IPS-NIHi11 (cell line): ENCODE measurements around the gene MLST8.

Source experiments
- DNase-seq: peaks from one replicate; pipeline ENCODE4 v3.0.0; 2012; ENCODE audit warnings: mixed read lengths, low spot score

The MLST8 gene

GRCh38 chr16:2205104-2205966 lies at the start of gene MLST8:
Gene MLST8 (plus strand): TSS chr16:2205454. CDS start chr16:2206086, 632 bp downstream.
- DNase-seq, result peak; percentile 96

- DNase-seq, result no peak
Observed at GRCh38 chr16:2155977-2156848, 49.0 kb upstream of the MLST8 start.

GRCh38 chr16:2156849-2157224 lies 48.4 kb upstream of the MLST8 start:
- DNase-seq, result no peak

- DNase-seq, result no peak
Observed at GRCh38 chr16:2157480-2158261, 47.6 kb upstream of the MLST8 start.

- DNase-seq, result no peak
Observed at GRCh38 chr16:2158262-2158638, 47.0 kb upstream of the MLST8 start.

GRCh38 chr16:2159175-2159838 lies 45.9 kb upstream of the MLST8 start:
- no peak for DNase-seq

- DNase-seq, result no peak
Observed at GRCh38 chr16:2160915-2161551, 44.2 kb upstream of the MLST8 start.

- DNase-seq, result no peak
Observed at GRCh38 chr16:2161911-2162310, 43.3 kb upstream of the MLST8 start.

GRCh38 chr16:2162676-2163118 lies 42.6 kb upstream of the MLST8 start:
- DNase-seq, result no peak

GRCh38 chr16:2163211-2163881 lies 41.9 kb upstream of the MLST8 start:
- no peak for DNase-seq

GRCh38 chr16:2165861-2166260 lies 39.4 kb upstream of the MLST8 start:
- DNase-seq, result no peak

GRCh38 chr16:2166263-2167067 lies 38.8 kb upstream of the MLST8 start:
- DNase-seq, result no peak

GRCh38 chr16:2167068-2167638 lies 38.1 kb upstream of the MLST8 start:
- DNase-seq, result no peak

GRCh38 chr16:2170080-2170479 lies 35.2 kb upstream of the MLST8 start:
- no peak for DNase-seq

GRCh38 chr16:2170587-2171435 lies 34.4 kb upstream of the MLST8 start:
- DNase-seq, result no peak

GRCh38 chr16:2171601-2172178 lies 33.6 kb upstream of the MLST8 start:
- DNase-seq, result no peak

GRCh38 chr16:2172688-2173335 lies 32.4 kb upstream of the MLST8 start:
- DNase-seq, result no peak

- DNase-seq, result no peak
Observed at GRCh38 chr16:2173366-2173765, 31.9 kb upstream of the MLST8 start.
